Small intestine (tissue), 7 donors: ENCODE results near the gene RPS15. TPM values are rescaled to one million over a fixed set of nuclear protein-coding genes. Genes with fewer than 3 reads are reported as not detected.
"Not testable (repeated sequence)": the region's sequence is repeated elsewhere in the genome, so short reads cannot be mapped to it uniquely, and the experiment has no call there.

Experiments used
- DNase-seq, 2 donors: peaks; one replicate each; pipeline versions ENCODE4 v3.0.0 to v3.0.0-alpha.2; 2013
- FAIRE-seq: peaks from 2 replicates; lab custom pipeline; 2012; peaks lifted over from hg19 to GRCh38; lab: Jason Lieb, UNC
- H3K27ac ChIP-seq, 3 donors: one replicate each; pipeline ENCODE4 v1.5.1; 2013; ENCODE audit warnings: low read length in 2 of 3, mild to moderate bottlenecking in 2 of 3, control low read depth in 1 of 3, inconsistent platforms in 1 of 3, low read depth in 1 of 3, moderate library complexity in 1 of 3
- H3K27me3 ChIP-seq, 3 donors: one replicate each; pipeline ENCODE4 v1.6.1; 2013; ENCODE audit warnings: low read length in 3 of 3, inconsistent platforms in 1 of 3; ENCODE audit not compliant: control insufficient read depth in 3 of 3, insufficient read depth in 3 of 3
- H3K36me3 ChIP-seq, 3 donors: one replicate each; pipeline ENCODE4 v1.6.1; 2013; ENCODE audit warnings: low read length in 3 of 3, inconsistent platforms in 1 of 3, low read depth in 1 of 3, mild to moderate bottlenecking in 1 of 3, moderate library complexity in 1 of 3; ENCODE audit not compliant: control insufficient read depth in 3 of 3, insufficient read depth in 2 of 3
- H3K4me1 ChIP-seq, 3 donors: one replicate each; pipeline ENCODE4 v1.6.1; 2013; ENCODE audit warnings: low read length in 2 of 3, inconsistent platforms in 1 of 3, low read depth in 1 of 3, mild to moderate bottlenecking in 1 of 3, moderate library complexity in 1 of 3; ENCODE audit not compliant: control insufficient read depth in 3 of 3, insufficient read depth in 2 of 3
- H3K4me3 ChIP-seq, 3 donors: one replicate each; pipeline ENCODE4 v1.5.1; 2013; ENCODE audit warnings: low read length in 3 of 3, control low read depth in 1 of 3, inconsistent platforms in 1 of 3, low read depth in 1 of 3, mild to moderate bottlenecking in 1 of 3, moderate library complexity in 1 of 3
- H3K9me3 ChIP-seq, 2 donors: one replicate each; pipeline ENCODE4 v1.6.1; 2013; ENCODE audit warnings: low read depth in 1 of 2, low read length in 1 of 2; ENCODE audit not compliant: control insufficient read depth in 2 of 2, insufficient read depth in 1 of 2
- WGBS, 3 donors: extraction: QIAGEN DNeasy Blood & Tissue Kit; methylation state at CpG; one replicate each; pipeline ENCODE4 v1.1.7; 2013; 5-methylcytosine and 5-hydroxymethylcytosine counted together
- polyA plus RNA-seq, 4 donors: library from polyadenylated mRNA; stranded (reverse) in 3 of 4; unstranded in 1 of 4; fragments of 200-250 nt in 3 of 4; fragments of 120-200 nt in 1 of 4; gene quantifications; one replicate each; pipeline versions ENCODE4 v1.2.1 to v1.2.3, GENCODE V29; 2013
- donor health status: healthy with polysubstance abuse.
- donor health status: control.
- donor health status: control.
- donor health status: Bipolar disorder and iron deficiency.
- donor health status: healthy.

The RPS15 gene
- polyA plus RNA-seq, 4 donors = 1,394 to 3,547 (median 2,919) TPM

GRCh38 chr19:1420085-1420484, 18.1 kb upstream of the RPS15 start:
- H3K4me1 ChIP-seq = peaks cover 7 to 58% (median 14%) of the 10 kb centered on the region in 3 donors
- 96 to 99% (median 97%) methylated on average over 24 to 32 of the region's 43 CpGs for WGBS, 3 donors
- not testable (repeated sequence) for H3K4me3 ChIP-seq, H3K27ac ChIP-seq, DNase-seq, H3K9me3 ChIP-seq, FAIRE-seq, H3K27me3 ChIP-seq
- H3K36me3 ChIP-seq = peaks cover 15 to 94% (median 18%) of the 10 kb centered on the region in 3 donors

GRCh38 chr19:1420590-1420989, 17.6 kb upstream of the RPS15 start:
- H3K36me3 ChIP-seq = peaks cover 15 to 98% (median 18%) of the 10 kb centered on the region in 3 donors

GRCh38 chr19:1421218-1421957, 16.8 kb upstream of the RPS15 start:
- no peaks in the 10 kb centered on the region for H3K9me3 ChIP-seq
- no peak overlapping the region for H3K4me3 ChIP-seq
- H3K27me3 ChIP-seq = no peaks in the 10 kb centered on the region
- H3K27ac ChIP-seq = no peak overlapping the region
- DNase-seq (no peak), FAIRE-seq (no peak)
- H3K4me1 ChIP-seq = peaks cover 0 to 54% (median 3%) of the 10 kb centered on the region in 3 donors
- H3K36me3 ChIP-seq = peaks cover 16 to 98% (median 16%) of the 10 kb centered on the region in 3 donors
- WGBS, 3 donors = 94 to 95% (median 94%) methylated on average over 37 of the region's 37 CpGs

More at GRCh38 chr19:1420590-1420989, 17.6 kb upstream of the RPS15 start:
- Histone ChIP-seq H3K9me3 (no peaks in the 10 kb centered on the region), H3K4me3 (no peak overlapping the region), H3K27ac (no peak overlapping the region), H3K27me3 (no peaks in the 10 kb centered on the region), H3K4me1 (peaks cover 7 to 58% (median 11%) of the 10 kb centered on the region in 3 donors)
- WGBS, 3 donors = 89 to 95% (median 91%) methylated on average over 14 to 15 of the region's 15 CpGs
- DNase-seq (no peak), FAIRE-seq (no peak)

GRCh38 chr19:1421958-1422305, 16.3 kb upstream of the RPS15 start:
- WGBS, 3 donors = 87 to 91% (median 91%) methylated on average over 20 to 22 of the region's 22 CpGs
- Histone ChIP-seq H3K27ac (no peak overlapping the region), H3K9me3 (no peaks in the 10 kb centered on the region), H3K36me3 (peaks cover 16 to 98% (median 17%) of the 10 kb centered on the region in 3 donors), H3K4me1 (peaks cover 0 to 48% (median 0%) of the 10 kb centered on the region in 3 donors), H3K4me3 (no peak overlapping the region), H3K27me3 (no peaks in the 10 kb centered on the region)
- DNase-seq = no peak
- FAIRE-seq = no peak

GRCh38 chr19:1422360-1422759, 15.8 kb upstream of the RPS15 start:
- peaks cover 16 to 98% (median 17%) of the 10 kb centered on the region in 3 donors for H3K36me3 ChIP-seq
- DNase-seq = no peak
- 76 to 84% (median 77%) methylated on average over 16 of the region's 16 CpGs for WGBS, 3 donors
- no peak overlapping the region for H3K4me3 ChIP-seq
- FAIRE-seq = no peak
- peaks cover 0 to 44% (median 0%) of the 10 kb centered on the region in 3 donors for H3K4me1 ChIP-seq
- no peaks in the 10 kb centered on the region for H3K9me3 ChIP-seq
- H3K27me3 ChIP-seq = no peaks in the 10 kb centered on the region
- no peak overlapping the region for H3K27ac ChIP-seq

- H3K4me3 ChIP-seq = no peak overlapping the region
- peaks cover 16 to 98% (median 17%) of the 10 kb centered on the region in 3 donors for H3K36me3 ChIP-seq
- no peak for DNase-seq
- H3K27me3 ChIP-seq = no peaks in the 10 kb centered on the region
- WGBS, 3 donors = 87 to 94% (median 94%) methylated on average over 21 to 24 of the region's 24 CpGs
- no peak overlapping the region for H3K27ac ChIP-seq
- H3K4me1 ChIP-seq = peaks cover 0 to 38% (median 0%) of the 10 kb centered on the region in 3 donors
- H3K9me3 ChIP-seq = no peaks in the 10 kb centered on the region
- FAIRE-seq = no peak
Measured at GRCh38 chr19:1422943-1423342, 15.3 kb upstream of the RPS15 start.

GRCh38 chr19:1423436-1424191, 14.6 kb upstream of the RPS15 start:
- DNase-seq (no peak), FAIRE-seq (no peak)
- Histone ChIP-seq H3K27me3 (no peaks in the 10 kb centered on the region), H3K9me3 (no peaks in the 10 kb centered on the region), H3K4me3 (no peak overlapping the region), H3K36me3 (peaks cover 17 to 98% (median 18%) of the 10 kb centered on the region in 3 donors), H3K27ac (peak overlapping the region in 1 of 3 donors; percentile 47), H3K4me1 (peaks cover 0 to 32% (median 0%) of the 10 kb centered on the region in 3 donors)
- 88 to 93% (median 91%) methylated on average over 39 to 40 of the region's 40 CpGs for WGBS, 3 donors

GRCh38 chr19:1424192-1424955, 13.8 kb upstream of the RPS15 start:
- H3K9me3 ChIP-seq = no peaks in the 10 kb centered on the region
- WGBS, 3 donors = 57 to 72% (median 66%) methylated on average over 35 to 40 of the region's 42 CpGs
- peak overlapping the region; percentile 5 to 84 (median 36) for H3K27ac ChIP-seq
- H3K36me3 ChIP-seq = peaks cover 14 to 98% (median 17%) of the 10 kb centered on the region in 3 donors
- peak overlapping the region in 1 of 3 donors; percentile 5 for H3K4me3 ChIP-seq
- H3K4me1 ChIP-seq = peaks cover 0 to 29% (median 0%) of the 10 kb centered on the region in 3 donors
- H3K27me3 ChIP-seq = no peaks in the 10 kb centered on the region
- no peak for FAIRE-seq
- DNase-seq = peak; percentile 88 to 93
